K562 (cell line): Measurements from ENCODE around the gene ECT2L. TPM values are rescaled to one million over a fixed set of nuclear protein-coding genes. Genes with fewer than 3 reads are reported as not detected.

Experiments
- ATAC-seq: fragments of 200-7000 bp; cut with Tn5 transposase; 3 replicates; pipeline ENCODE4 v1.9.1; 2020; ENCODE audit warnings: moderate library complexity
- BruUV-seq: library from RNA; stranded (reverse); fragments of 400-500 nt; replicated peaks from 2 replicates; lab custom pipeline; 2021; lab: Mats Ljungman, UMichigan
- CTCF ChIA-PET: fragments of 300-600 bp; formaldehyde crosslinking; extraction: SDS; loops from one replicate; lab custom pipeline; 2021; ENCODE audit warnings: low intra/inter-chr PET ratio; lab: Yijun Ruan, JAX
- POLR2A ChIA-PET: fragments of 300-600, 350-650 bp; sonication (Branson Sonifier 250); formaldehyde crosslinking; extraction: SDS; loops from one replicate; lab custom pipeline; 2021; ENCODE audit warnings: antibody characterized with exemption, inconsistent platforms; lab: Yijun Ruan, JAX
- DNase-seq, 4 experiments: peaks; one replicate each; pipeline versions ENCODE4 v3.0.0 to v3.0.0-alpha.2; 2011 to 2018; ENCODE audit warnings: low spot score in 3 of 4, mixed read lengths in 3 of 4; ENCODE audit errors: extremely low read depth in 1 of 4
- FAIRE-seq: peaks from 2 replicates; lab custom pipeline; 2011; peaks lifted over from hg19 to GRCh38; lab: Jason Lieb, UNC
- H2AFZ ChIP-seq: 2 replicates; pipeline ENCODE4 v1.6.0; 2011; ENCODE audit warnings: low read depth, low read length, control low read depth, inconsistent platforms
- H3K27ac ChIP-seq: fragments of 200-600 bp; 3 replicates; pipeline ENCODE4 v1.8.0; 2011; ENCODE audit warnings: low read depth, mild to moderate bottlenecking, control low read depth, inconsistent platforms, low read length, moderate library complexity, mixed read lengths; ENCODE audit errors: extremely low read depth
- H3K27me3 ChIP-seq, 2 experiments: fragments of 300-600 bp in 1 of 2; 2 replicates in 1 of 2; 3 replicates in 1 of 2; pipeline versions ENCODE4 v1.6.0 to v1.8.0; 2011; ENCODE audit warnings: inconsistent platforms in 2 of 2, low read length in 2 of 2, mild to moderate bottlenecking in 1 of 2, mixed read lengths in 1 of 2, moderate library complexity in 1 of 2; ENCODE audit not compliant: control insufficient read depth in 2 of 2, insufficient read depth in 2 of 2
- H3K36me3 ChIP-seq: fragments of 300-600 bp; 3 replicates; pipeline ENCODE4 v1.8.0; 2011; ENCODE audit warnings: mild to moderate bottlenecking, low read length, inconsistent platforms; ENCODE audit not compliant: control insufficient read depth, insufficient read depth
- H3K4me1 ChIP-seq, 2 experiments: fragments of 200-600 bp in 1 of 2; replicated peaks in 1 of 2; 2 replicates in 1 of 2; 3 replicates in 1 of 2; pipeline versions ENCODE4 v1.5.1 to v1.8.0; 2011; ENCODE audit warnings: inconsistent platforms in 2 of 2, low read length in 2 of 2, mild to moderate bottlenecking in 1 of 2, mixed read lengths in 1 of 2, moderate library complexity in 1 of 2; ENCODE audit not compliant: control insufficient read depth in 2 of 2, insufficient read depth in 2 of 2
- H3K4me2 ChIP-seq: 2 replicates; pipeline ENCODE4 v1.6.1; 2011; ENCODE audit warnings: low read length, control low read depth, inconsistent platforms, mixed read lengths; ENCODE audit not compliant: insufficient read depth
- H3K4me3 ChIP-seq: fragments of 200-600 bp; sonication (generic), shearing (Covaris generic); 2 replicates; pipeline ENCODE4 v1.5.1; 2016; ENCODE audit warnings: control low read depth, inconsistent platforms
- H3K79me2 ChIP-seq: fragments of 200-600 bp; 3 replicates; pipeline ENCODE4 v1.8.0; 2011; ENCODE audit warnings: low read length, inconsistent platforms; ENCODE audit not compliant: control insufficient read depth, insufficient read depth
- H3K9ac ChIP-seq, 2 experiments: 2 replicates each; pipeline versions ENCODE4 v1.6.0 to v1.6.1; 2011; ENCODE audit warnings: low read depth in 2 of 2, low read length in 2 of 2, control low read depth in 1 of 2, inconsistent platforms in 1 of 2, mild to moderate bottlenecking in 1 of 2, mixed read lengths in 1 of 2; ENCODE audit not compliant: insufficient read depth in 1 of 2
- H3K9me1 ChIP-seq: one replicate; pipeline ENCODE4 v1.6.0; 2011; ENCODE audit warnings: inconsistent platforms, mild to moderate bottlenecking, low read length, moderate library complexity; ENCODE audit not compliant: control insufficient read depth, insufficient read depth
- H3K9me3 ChIP-seq: replicated peaks from 2 replicates; pipeline ENCODE4 v1.5.1; 2011; ENCODE audit warnings: low read depth, low read length, inconsistent platforms; ENCODE audit not compliant: control insufficient read depth, insufficient read depth
- H4K20me1 ChIP-seq: replicated peaks from 2 replicates; pipeline ENCODE4 v1.6.1; 2011; ENCODE audit warnings: low read length, inconsistent platforms, mixed read lengths; ENCODE audit not compliant: control insufficient read depth, insufficient read depth
- CBX1 ChIP-seq: sonication (generic); IDR thresholded peaks from 2 replicates; pipeline ENCODE4 v1.6.1; 2016; ENCODE audit warnings: antibody characterized with exemption, low read depth, mild to moderate bottlenecking
- CHD1 ChIP-seq: fragments of 200-600 bp; sonication (generic); IDR thresholded peaks from one replicate; pipeline ENCODE4 v1.6.1; 2012; ENCODE audit warnings: mild to moderate bottlenecking, moderate library complexity, low read length, inconsistent platforms
- DMBX1 ChIP-seq: fragments of 250-450 bp; sonication (Bioruptor Pico); IDR thresholded peaks from 2 replicates; pipeline ENCODE4 v1.8.0; 2022; ENCODE audit warnings: inconsistent platforms, mild to moderate bottlenecking, moderate library complexity, borderline replicate concordance
- ERF ChIP-seq: fragments of 450-650 bp; formaldehyde crosslinking; IDR thresholded peaks from 2 replicates; pipeline ENCODE4 v1.4.0; 2020; ENCODE audit warnings: mild to moderate bottlenecking, mixed read lengths
- GTF2A2 ChIP-seq: IDR thresholded peaks from 2 replicates; pipeline ENCODE4 v1.6.1; 2016; ENCODE audit warnings: mild to moderate bottlenecking, missing genetic modification characterization, missing compliant biosample characterization
- MTF1 ChIP-seq: fragments of 250-450 bp; sonication (Bioruptor Pico); IDR thresholded peaks from 2 replicates; pipeline ENCODE4 v1.9.0; 2021; ENCODE audit warnings: moderate library complexity, mild to moderate bottlenecking, inconsistent platforms, borderline replicate concordance
- MXI1 ChIP-seq: IDR thresholded peaks from 2 replicates; pipeline ENCODE4 v1.6.1; 2011; ENCODE audit warnings: low read depth, mild to moderate bottlenecking, improper control_type of control experiment, low read length
- RBM22 ChIP-seq: fragments of 200-400 bp; formaldehyde crosslinking; IDR thresholded peaks from 2 replicates; pipeline ENCODE4 v1.6.1; 2018; ENCODE audit warnings: low read length, low read depth; ENCODE audit not compliant: poor library complexity, severe bottlenecking
- RFX5 ChIP-seq: IDR thresholded peaks from 2 replicates; pipeline ENCODE4 v1.6.1; 2011; ENCODE audit warnings: low read depth, mild to moderate bottlenecking, improper control_type of control experiment, low read length
- RUNX1 ChIP-seq: sonication (generic); IDR thresholded peaks from 2 replicates; pipeline ENCODE4 v1.6.1; 2016; ENCODE audit warnings: antibody characterized with exemption, low read depth
- TGIF2 ChIP-seq: sonication (generic); formaldehyde crosslinking; IDR thresholded peaks from 2 replicates; pipeline ENCODE4 v1.8.1; 2022; ENCODE audit warnings: mild to moderate bottlenecking, missing genetic modification reagents, moderate library complexity
- ZNF217 ChIP-seq: sonication (generic); formaldehyde crosslinking; IDR thresholded peaks from 2 replicates; pipeline ENCODE4 v1.8.0; 2022; ENCODE audit warnings: mild to moderate bottlenecking, missing genetic modification reagents
- ZNF41 ChIP-seq: fragments of 250-450 bp; sonication (Bioruptor Pico); conservative IDR thresholded peaks from 2 replicates; pipeline ENCODE4 v1.4.0; 2020; ENCODE audit warnings: mild to moderate bottlenecking
- ZNF589 ChIP-seq: fragments of 200-800 bp; sonication (Bioruptor generic); IDR thresholded peaks from 2 replicates; pipeline ENCODE4 v1.6.1; 2016; ENCODE audit warnings: low read depth, missing genetic modification characterization, missing compliant biosample characterization
- ZNF699 ChIP-seq: fragments of 250-450 bp; sonication (Bioruptor Pico); IDR thresholded peaks from 2 replicates; pipeline ENCODE4 v1.8.0; 2021; ENCODE audit warnings: mild to moderate bottlenecking, moderate library complexity; ENCODE audit not compliant: insufficient replicate concordance
- WGBS: fragments of 100-300 bp; shearing (Covaris generic); methylation state at CpG from one replicate; pipeline ENCODE4 v1.1.6; 2016; ENCODE audit warnings: low coverage, mixed read lengths; ENCODE audit not compliant: insufficient coverage; ENCODE audit errors: missing lambda C conversion rate; 5-methylcytosine and 5-hydroxymethylcytosine counted together
- in situ Hi-C: fragments of 300-500 bp; cut with MboI; formaldehyde crosslinking; loops from 4 replicates; pipeline ENCODE4 v1.15.0; 2018; ENCODE audit warnings: inconsistent platforms, mixed read lengths
- intact Hi-C: fragments of 100-400 bp; cut with micrococcal nuclease; formaldehyde crosslinking; loops from 2 replicates; pipeline ENCODE4 v1.14.2; 2022
- polyA plus RNA-seq, 8 experiments: library from polyadenylated mRNA; depleted of rRNA in 4 of 8; stranded (reverse) in 5 of 8; unstranded in 3 of 8; fragments of >200 nt; fragmentation: Nextera tagmentation in 2 of 8; fragmentation: Illumina TruSeq in 1 of 8; extraction: Ambion mirVana in 2 of 8; extraction: Trizol in 1 of 8; gene quantifications; 2 replicates each; pipeline versions ENCODE4 v1.2.1 to v1.2.3, GENCODE V29; 2011 to 2014; ENCODE audit warnings: inconsistent platforms in 1 of 8, missing spikeins in 1 of 8
- total RNA-seq, 7 experiments: library from RNA; depleted of rRNA in 6 of 7; stranded (reverse); fragments of >200 nt in 6 of 7; fragmentation: Illumina TruSeq in 2 of 7; extraction: Trizol in 2 of 7; gene quantifications; 2 replicates each; pipeline versions ENCODE4 v1.2.1 to v1.2.3, GENCODE V29; 2011 to 2021; ENCODE audit warnings: low replicate concordance in 1 of 7
- TF ChIP-seq, protein P1 (sequence below): fragments of 200-400 bp; formaldehyde crosslinking; IDR thresholded peaks from 2 replicates; pipeline ENCODE4 v1.6.1; 2017; ENCODE audit warnings: mild to moderate bottlenecking, low read depth, low read length, moderate library complexity
- TF ChIP-seq, protein P2 (sequence below), 2 experiments: fragments of 150-350 bp in 1 of 2; IDR thresholded peaks; 2 replicates each; pipeline ENCODE4 v1.6.1; 2012 to 2016; ENCODE audit warnings: low read depth in 2 of 2, low read length in 2 of 2, mild to moderate bottlenecking in 1 of 2, moderate library complexity in 1 of 2

Gene ECT2L
- total and polyA plus RNA-seq, 9 of the 15 experiments (the other 6 are each of a cell fraction or from before 2014, with no cell fraction given), result 0.03 to 0.04 TPM; not detected in 7

DNA sequence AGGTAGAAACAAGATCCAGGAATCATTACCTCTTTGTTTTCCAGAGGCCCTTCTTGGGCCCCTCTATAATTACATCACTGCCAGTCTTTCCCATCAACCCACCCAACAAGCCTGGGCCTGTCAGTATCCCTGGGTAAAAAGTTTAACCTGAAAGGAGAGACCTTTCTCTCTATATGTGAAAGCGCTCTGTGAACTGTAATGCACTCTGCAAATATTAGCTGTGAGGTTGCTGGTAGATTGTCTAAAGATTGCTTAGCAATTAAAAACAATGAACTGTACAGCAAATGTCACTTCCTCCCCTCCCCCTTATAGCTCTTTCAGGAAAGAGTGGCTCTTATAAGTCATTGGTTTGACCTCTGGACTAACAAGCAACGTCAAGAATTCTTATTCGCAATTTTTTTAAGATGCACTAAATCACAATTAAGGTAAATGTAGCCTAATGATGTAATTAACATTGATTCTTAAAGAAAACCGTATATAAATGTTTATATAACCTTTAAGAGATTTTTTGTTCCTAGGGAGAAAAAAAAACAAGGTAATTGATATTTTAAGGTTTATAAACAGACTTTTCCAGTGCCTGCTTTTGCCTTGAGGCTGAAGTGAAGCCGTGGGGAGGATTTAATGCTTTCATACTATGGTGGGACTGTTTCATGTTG is 18.4 kb downstream of the ECT2L start:
- Histone ChIP-seq H3K9me1 (no peaks in the 10 kb centered on the region), H3K9me3 (no peaks in the 10 kb centered on the region), H3K36me3 (no peaks in the 10 kb centered on the region), H3K4me3 (no peak overlapping the region), H3K4me1 (no peaks in the 10 kb centered on the region), H3K4me2 (no peak overlapping the region), H2AFZ (no peak overlapping the region), H3K27me3 (peaks cover 19 to 26% of the 10 kb centered on the region in 2 experiments), H3K27ac (no peak overlapping the region), H3K79me2 (no peaks in the 10 kb centered on the region), H3K9ac (no peak overlapping the region), H4K20me1 (no peaks in the 10 kb centered on the region)
- intact Hi-C loops, result no loop called here
- no TSS peak for BruUV-seq
- TF ChIP-seq RFX5, result no peak
- TF ChIP-seq DMBX1 (CRISPR knock-in tag), result no peak
- TF ChIP-seq, protein P1, sequence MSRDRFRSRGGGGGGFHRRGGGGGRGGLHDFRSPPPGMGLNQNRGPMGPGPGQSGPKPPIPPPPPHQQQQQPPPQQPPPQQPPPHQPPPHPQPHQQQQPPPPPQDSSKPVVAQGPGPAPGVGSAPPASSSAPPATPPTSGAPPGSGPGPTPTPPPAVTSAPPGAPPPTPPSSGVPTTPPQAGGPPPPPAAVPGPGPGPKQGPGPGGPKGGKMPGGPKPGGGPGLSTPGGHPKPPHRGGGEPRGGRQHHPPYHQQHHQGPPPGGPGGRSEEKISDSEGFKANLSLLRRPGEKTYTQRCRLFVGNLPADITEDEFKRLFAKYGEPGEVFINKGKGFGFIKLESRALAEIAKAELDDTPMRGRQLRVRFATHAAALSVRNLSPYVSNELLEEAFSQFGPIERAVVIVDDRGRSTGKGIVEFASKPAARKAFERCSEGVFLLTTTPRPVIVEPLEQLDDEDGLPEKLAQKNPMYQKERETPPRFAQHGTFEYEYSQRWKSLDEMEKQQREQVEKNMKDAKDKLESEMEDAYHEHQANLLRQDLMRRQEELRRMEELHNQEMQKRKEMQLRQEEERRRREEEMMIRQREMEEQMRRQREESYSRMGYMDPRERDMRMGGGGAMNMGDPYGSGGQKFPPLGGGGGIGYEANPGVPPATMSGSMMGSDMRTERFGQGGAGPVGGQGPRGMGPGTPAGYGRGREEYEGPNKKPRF, result no peak
- TF ChIP-seq MTF1 (CRISPR knock-in tag), result no peak
- no peak for TF ChIP-seq RBM22
- no peak for TF ChIP-seq CHD1
- TF ChIP-seq ERF, result no peak
- no peak for TF ChIP-seq GTF2A2 (tag)
- no peak for TF ChIP-seq CBX1
- TF ChIP-seq, protein P2, sequence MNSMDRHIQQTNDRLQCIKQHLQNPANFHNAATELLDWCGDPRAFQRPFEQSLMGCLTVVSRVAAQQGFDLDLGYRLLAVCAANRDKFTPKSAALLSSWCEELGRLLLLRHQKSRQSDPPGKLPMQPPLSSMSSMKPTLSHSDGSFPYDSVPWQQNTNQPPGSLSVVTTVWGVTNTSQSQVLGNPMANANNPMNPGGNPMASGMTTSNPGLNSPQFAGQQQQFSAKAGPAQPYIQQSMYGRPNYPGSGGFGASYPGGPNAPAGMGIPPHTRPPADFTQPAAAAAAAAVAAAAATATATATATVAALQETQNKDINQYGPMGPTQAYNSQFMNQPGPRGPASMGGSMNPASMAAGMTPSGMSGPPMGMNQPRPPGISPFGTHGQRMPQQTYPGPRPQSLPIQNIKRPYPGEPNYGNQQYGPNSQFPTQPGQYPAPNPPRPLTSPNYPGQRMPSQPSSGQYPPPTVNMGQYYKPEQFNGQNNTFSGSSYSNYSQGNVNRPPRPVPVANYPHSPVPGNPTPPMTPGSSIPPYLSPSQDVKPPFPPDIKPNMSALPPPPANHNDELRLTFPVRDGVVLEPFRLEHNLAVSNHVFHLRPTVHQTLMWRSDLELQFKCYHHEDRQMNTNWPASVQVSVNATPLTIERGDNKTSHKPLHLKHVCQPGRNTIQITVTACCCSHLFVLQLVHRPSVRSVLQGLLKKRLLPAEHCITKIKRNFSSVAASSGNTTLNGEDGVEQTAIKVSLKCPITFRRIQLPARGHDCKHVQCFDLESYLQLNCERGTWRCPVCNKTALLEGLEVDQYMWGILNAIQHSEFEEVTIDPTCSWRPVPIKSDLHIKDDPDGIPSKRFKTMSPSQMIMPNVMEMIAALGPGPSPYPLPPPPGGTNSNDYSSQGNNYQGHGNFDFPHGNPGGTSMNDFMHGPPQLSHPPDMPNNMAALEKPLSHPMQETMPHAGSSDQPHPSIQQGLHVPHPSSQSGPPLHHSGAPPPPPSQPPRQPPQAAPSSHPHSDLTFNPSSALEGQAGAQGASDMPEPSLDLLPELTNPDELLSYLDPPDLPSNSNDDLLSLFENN (IDR thresholded peaks at IDR 0.05; ENCODE audit: low read depth in 2 of 2, low read length in 2 of 2), result no peak
- TF ChIP-seq MXI1, result no peak
- no peak for TF ChIP-seq ZNF41 (CRISPR knock-in tag)
- TF ChIP-seq ZNF589 (CRISPR knock-in tag), result no peak
- TF ChIP-seq TGIF2 (CRISPR knock-in tag), result no peak
- TF ChIP-seq ZNF699, result no peak
- TF ChIP-seq RUNX1, result no peak
- no peak for TF ChIP-seq ZNF217 (CRISPR knock-in tag)
- no peak for FAIRE-seq
- 0% methylated on average over 5 of the region's 5 CpGs for WGBS
- POLR2A ChIA-PET, result interaction anchor here (0.6 kb wide), 1 partner anchor 161 kb away, joined by 3 read pairs; no protein-coding TSS in a partner anchor
- ATAC-seq, result no peak
- CTCF ChIA-PET, result interaction anchor here (0.6 to 2.3 kb wide), 2 partner anchors 174 to 550 kb away, joined by 3 to 19 read pairs; partner anchors contain the start of gene REPS1
- in situ Hi-C loops, result loop anchor here (10.0 kb wide), 1 partner anchor 290 kb away; no protein-coding TSS in a partner anchor
- DNase-seq, result no peak
